HG03354 (cell line): ENCODE measurements around the gene BRAF.
"Not testable (repeated sequence)": the region's sequence is repeated elsewhere in the genome, so short reads cannot be mapped to it uniquely, and the experiment has no call there.

Experiments
- ATAC-seq: cut with Tn5 transposase; IDR thresholded peaks from one replicate; pipeline ENCODE4 v1.9.1; 2021; ENCODE audit warnings: mild to moderate bottlenecking; ENCODE audit not compliant: unreplicated experiment, poor library complexity, severe bottlenecking

BRAF gene

DNA sequence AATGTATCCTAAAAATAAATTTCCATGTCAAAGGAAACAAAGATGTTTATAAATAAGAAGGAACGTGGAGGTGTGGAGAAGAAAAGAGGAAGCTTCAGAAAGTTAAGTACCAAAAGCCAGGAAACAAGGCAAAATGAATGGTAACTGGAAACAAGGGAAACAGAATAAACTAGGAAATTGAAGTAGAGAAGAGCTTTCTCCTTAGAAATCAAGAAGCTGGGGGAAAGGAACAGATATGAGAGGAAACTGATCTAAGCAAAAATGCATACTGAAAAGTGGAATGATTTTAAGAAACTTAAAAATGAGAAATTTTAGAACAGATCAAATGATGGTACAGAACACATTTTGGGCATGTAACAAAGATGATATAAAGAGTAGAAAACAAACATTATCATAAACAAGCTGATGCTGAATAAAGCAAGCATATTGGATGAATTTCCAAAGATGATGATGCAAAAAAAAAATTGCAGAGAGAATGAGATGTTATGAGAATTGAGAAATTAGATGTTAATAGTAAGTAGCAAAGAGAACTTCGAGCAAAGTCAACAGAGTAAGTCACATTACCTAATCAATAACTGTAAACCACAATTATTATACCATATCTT lies 1.9 kb downstream of the BRAF start:
- ATAC-seq: no peak

- no peak for ATAC-seq
Observed at GRCh38 chr7:140920745-140921144, 4.0 kb downstream of the BRAF start.

DNA sequence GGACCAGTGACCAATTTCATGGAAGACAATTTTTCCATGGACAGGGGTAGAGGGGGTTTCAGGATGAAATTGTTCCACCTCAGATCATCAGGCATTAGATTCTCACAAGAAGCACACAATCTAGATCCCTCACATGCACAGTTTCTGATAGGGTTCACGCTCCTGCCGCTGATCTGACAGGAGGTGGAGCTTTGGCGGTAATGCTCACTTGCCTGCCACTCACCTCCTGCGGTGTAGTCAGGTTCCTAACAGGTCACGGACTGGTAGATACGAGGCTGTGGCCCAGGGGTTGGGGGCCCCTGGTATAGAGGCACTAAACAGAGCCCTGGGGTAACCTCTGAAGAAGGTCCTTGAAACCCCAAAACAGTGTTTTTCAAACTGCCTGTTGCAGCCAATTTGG lies 6.5 kb downstream of the BRAF start:
- no peak for ATAC-seq

DNA sequence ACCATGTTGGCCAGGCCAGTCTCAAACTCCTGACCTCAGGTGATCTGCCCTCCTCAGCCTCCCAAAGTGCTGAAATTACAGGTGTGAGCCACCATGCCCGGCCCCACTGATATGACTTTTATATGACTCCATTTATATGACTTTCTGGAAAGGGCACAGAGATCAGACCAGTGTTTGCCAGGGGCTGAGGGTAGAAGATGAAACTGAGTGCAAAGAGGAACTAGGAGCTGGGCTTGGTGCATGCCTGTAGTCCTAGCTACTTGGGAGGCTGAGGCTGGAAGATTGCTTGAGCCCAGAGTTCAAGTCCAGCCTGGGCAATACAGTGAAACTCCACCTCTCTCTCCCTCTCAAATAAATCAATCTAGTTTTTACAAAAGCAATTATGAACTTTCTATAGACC lies 7.5 kb downstream of the BRAF start:
- ATAC-seq: no peak

DNA sequence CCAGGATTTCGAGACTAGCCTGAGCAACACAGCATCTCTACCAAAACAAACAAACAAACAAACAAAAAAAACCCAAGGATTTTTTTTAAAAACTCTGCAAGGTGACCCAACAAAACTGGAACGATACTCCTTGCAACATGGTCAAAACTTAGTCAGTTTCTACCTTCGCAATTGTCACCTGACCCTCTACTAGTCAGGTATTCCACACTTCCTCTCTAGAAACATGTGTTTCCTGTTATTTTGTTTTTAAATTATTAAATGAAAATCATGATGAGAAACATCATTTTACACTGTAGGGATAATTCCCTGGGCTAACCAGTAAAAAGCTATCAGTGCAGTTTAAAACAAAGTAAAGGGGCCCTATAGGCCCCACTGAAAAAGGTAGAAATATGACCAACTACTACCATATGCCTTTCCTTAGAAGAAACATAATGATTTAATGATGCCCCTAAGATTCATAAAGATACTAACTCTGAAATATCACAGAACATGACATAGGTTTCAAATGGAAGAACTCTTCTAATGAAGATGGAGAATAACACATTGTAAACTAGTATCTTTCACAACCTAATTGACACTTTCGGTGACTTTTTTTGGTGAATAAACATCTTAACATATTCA lies 8.7 kb downstream of the BRAF start:
- no peak for ATAC-seq

DNA sequence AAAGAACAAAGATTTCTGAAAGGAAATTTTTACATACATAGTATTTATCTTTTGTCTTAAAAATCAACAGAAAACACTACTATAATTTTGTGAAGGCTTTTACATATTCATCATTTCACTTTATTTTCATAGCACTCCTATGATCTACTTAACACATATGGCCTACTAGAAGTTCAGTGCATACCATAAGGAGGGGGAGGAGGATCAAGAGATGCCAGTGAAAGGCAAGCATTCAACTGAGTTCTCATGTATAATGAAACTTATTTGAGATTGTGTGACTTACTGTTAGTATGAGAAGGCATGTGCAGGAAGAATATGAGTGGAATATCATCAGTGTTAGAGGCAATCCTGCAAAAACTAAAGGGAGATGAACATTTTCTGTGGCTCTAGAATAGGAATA lies 10.6 kb downstream of the BRAF start:
- ATAC-seq: no peak

DNA sequence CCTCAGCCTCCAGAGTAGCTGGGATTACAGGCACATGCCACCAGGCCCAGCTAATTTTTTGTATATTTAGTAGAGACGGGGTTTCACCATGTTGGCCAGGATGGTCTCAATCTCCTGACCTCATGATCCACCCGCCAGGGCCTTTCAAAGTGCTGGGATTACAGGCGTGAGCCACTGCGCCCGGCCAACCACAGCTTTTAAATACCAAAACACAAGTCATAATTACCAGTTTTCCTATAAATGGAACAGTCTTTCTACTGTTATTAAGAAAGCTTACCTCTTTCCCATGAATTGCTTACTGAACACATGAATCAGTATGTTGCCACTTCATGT lies 11.2 kb downstream of the BRAF start:
- ATAC-seq: not testable (repeated sequence)

- no peak for ATAC-seq
Observed at GRCh38 chr7:140911746-140912145, 13.0 kb downstream of the BRAF start.

DNA sequence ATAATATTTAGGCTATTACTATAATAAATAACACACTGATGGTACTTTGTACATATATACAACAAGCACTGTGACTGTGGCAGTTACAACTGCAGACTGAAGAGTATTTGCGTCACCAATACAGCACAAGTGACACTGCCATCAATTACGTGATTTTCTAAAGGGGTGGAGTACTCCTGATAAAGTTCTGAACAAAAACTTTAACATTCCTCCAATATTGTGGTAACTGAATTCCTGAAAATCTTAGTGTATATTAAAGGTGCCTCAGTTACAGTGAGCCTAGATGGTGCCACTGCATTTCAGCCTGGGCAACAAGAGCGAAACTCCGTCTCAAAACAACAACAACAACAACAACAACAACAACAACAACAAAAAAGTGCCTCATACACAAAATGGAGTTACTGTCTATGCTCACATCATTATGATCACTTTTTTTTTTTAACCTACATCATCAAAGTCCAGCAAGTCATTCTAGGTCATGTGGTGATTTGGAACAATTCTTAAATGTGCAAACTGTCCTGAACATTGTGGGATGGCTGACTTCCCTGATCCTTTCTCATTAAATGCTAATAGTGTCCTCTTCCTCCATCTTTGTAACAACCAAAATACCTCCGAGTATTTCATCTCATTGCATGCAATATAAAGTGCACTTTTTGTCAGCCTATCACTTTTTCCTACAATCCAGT lies 15.1 kb downstream of the BRAF start:
- no peak for ATAC-seq

GRCh38 chr7:140908361-140908760 lies 16.4 kb downstream of the BRAF start:
- no peak for ATAC-seq

- no peak for ATAC-seq
Observed at GRCh38 chr7:140903741-140904480, 20.8 kb downstream of the BRAF start.

- ATAC-seq: peak; percentile 89
Observed at GRCh38 chr7:140902303-140902953, 22.3 kb downstream of the BRAF start.

DNA sequence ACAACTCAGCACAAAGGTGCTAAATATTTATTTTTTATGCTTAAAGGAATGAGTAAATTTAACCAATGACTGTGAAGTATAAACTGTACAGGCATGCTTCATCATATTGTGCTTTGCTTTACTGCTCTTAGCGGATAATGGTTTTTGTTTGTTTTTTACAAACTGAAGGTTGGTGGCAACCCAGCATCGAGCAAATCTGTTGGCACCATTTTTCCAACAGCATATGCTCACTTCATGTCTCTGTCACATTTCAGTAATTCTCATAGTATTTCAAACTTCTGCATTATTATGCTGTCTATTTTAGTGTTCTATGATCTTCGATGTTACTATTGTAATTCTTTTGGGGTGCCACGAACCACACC lies 22.8 kb downstream of the BRAF start:
- no peak for ATAC-seq

GRCh38 chr7:140899883-140900282 lies 24.8 kb downstream of the BRAF start:
- no peak for ATAC-seq

DNA sequence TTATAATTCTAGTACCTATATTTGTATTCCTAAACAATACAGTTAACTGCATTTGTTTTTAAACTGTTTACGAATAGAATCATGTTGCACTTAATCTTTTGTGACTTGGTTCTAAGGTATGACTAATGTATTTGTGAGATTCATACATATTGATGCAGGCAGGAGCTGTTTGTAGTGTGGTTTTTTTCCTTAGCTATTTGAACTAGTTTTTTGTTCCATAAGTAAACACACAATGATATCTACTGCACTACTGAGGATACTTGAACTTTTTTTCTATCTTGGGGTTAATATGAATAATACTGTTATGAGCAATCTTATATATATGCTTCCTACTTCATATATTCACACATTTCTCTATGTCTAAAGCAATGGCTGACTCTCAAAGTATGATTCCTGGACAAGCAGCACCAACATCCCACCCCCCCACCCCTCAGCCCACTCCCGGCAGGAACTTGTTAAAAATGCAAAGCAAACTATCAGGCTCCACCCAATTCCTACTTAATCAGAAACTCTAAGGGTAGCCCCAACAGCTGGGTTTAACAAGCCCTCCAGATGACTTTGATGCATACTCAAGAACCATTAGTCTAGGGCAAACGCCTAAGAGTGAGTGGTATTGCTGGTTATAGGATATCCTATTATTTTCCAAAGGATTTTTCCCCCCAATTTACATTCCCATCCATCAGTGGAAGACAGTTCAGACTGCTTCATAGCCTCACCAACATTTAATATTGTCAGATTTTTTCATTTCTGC lies 25.8 kb downstream of the BRAF start:
- no peak for ATAC-seq

DNA sequence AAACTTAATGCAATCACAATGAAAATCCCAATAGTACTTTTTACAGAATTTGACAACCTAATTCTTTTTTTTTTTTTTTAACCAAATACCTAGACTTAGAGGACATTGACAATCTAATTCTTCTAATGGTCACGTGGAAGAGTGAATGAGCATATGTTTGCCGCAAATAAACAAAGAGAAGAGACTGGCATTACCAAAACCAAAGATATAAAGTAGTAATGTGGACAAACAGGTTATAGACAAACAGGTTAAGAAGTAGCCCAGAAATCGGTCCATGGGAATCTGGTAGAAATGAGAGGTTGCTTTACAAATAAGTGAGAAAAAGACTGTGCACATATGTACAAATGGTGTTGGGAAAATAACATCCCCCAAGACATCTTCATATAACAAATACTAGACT lies 27.7 kb downstream of the BRAF start:
- no peak for ATAC-seq

- peak; percentile 87 for ATAC-seq
Observed at GRCh38 chr7:140889645-140890044, 35.1 kb downstream of the BRAF start.

- ATAC-seq: no peak
Observed at GRCh38 chr7:140889150-140889549, 35.6 kb downstream of the BRAF start.

DNA sequence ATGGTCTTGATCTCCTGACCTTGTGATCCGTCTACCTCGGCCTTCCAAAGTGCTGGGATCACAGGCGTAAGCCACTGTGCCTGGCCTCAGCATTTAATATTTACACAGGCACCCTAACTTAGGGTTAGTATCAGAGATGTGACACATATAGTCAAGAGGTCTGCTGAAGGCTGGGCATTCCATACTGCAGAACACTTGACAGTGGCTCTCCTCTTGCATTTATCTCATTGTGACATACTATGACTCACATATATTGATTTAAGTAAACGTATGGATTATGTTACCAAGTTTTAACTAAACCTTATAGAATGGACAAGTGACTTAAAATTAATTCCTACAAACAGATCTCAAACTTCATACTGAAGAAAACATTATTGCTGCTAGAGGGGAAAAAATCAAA lies 36.6 kb downstream of the BRAF start:
- no peak for ATAC-seq
